GM18498 (cell line): ENCODE measurements around the gene ZFAND3.

ENCODE experiments used
- ATAC-seq: cut with Tn5 transposase; IDR thresholded peaks from one replicate; pipeline ENCODE4 v1.9.1; 2021; ENCODE audit warnings: mild to moderate bottlenecking, moderate library complexity; ENCODE audit not compliant: unreplicated experiment

Gene ZFAND3

DNA sequence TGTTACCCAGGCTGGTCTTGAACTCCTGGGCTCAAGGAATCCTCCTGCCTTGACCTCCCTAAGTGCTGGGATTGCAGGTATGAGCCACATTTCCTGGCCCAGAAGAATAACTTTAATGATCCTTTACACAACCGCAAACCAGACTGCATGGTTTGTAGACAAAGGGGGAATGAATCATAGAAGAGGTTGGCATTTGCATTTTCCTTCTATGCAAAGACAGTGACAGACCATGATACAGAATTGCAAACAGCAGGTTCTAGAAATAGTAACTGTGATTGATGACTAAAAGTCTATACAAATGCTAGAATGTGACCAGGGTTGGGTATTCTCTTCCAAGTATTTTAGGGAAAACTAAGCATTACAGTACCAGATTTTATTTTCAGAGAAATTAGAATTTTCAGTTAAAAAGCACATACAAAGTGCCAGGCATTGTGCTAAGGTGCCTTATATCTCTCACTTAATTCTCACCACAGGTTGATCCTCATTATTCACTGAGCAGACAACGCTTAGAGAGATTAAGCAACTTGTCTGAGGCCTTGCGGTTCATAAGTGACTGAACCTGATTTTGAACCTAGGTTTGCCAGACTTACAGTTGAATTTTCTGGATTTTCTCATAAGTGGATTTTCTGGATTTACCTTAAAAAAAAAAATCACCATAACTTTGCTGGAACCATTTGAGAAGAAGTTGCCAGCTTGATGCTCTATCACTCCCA, 146.6 kb downstream of the ZFAND3 start:
- ATAC-seq, result peak; percentile 48

- no peak for ATAC-seq
These were observed 147.3 kb downstream of the ZFAND3 start for GRCh38 chr6:37966801-37967200.

GRCh38 chr6:37967651-37968050, 148.1 kb downstream of the ZFAND3 start:
- ATAC-seq, result no peak

GRCh38 chr6:37971266-37971665, 151.7 kb downstream of the ZFAND3 start:
- no peak for ATAC-seq

GRCh38 chr6:37971711-37972390, 152.3 kb downstream of the ZFAND3 start:
- ATAC-seq, result no peak

DNA sequence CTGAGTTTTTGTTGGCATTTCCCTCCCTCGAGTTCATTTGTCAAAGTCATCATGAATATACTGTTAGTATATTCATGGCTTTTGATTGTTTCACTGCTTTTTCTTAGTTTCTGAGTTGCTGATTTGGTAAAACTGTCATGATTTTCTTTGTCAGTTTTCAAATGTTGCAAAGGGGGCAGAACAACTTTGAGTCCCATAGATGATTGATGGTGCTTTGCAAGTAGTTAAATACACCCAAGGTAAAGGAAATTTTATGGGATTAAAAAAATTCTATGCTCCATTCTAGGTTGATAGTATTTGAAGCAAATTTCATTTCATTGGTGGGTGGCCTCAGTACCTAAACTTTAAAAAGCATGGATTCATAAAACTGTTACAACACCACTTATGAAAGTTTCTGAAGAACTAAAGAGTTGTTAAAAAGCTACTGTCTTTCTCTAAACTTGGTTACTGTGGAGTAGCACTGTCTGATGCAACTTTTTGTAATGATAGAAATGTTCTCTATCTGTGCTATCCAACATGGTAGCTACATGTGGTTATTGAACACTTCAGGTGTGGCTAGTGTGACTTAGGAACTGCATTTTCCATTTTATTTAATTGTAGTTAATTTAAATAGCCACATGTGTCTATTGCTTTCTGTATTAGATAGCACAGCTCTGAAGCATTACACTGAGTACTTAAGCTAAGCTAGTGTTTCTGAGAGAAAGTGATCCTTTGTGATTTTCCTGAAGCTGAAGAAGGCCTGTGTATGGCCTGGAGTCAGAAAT, 153.6 kb downstream of the ZFAND3 start:
- ATAC-seq, result no peak

- no peak for ATAC-seq
These were observed 154.9 kb downstream of the ZFAND3 start for GRCh38 chr6:37974381-37974780.

- ATAC-seq, result no peak
These were observed 155.4 kb downstream of the ZFAND3 start for GRCh38 chr6:37974943-37975342.

DNA sequence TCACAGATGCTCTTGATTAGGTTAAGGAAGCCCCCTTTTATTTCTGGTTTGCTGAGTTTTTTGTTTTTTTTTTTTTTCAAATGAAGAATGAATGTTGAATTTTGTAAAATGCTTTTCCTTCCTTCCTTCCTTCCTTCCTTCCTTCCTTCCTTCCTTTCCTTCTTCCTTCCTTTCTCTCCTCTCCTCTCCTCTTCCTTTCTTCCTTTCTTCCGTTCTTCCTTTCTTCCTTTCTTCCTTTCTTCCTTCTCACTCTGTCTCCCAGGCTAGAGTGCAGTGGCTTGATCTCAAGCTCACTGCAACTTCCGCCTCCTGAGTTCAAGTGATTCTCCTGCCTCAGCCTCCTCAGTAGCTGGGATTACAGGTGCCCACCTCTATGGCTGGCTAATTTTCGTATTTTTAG, 158.2 kb downstream of the ZFAND3 start:
- no peak for ATAC-seq

GRCh38 chr6:37979392-37980221, 160.1 kb downstream of the ZFAND3 start:
- ATAC-seq, result no peak

- no peak for ATAC-seq
These were observed 160.7 kb downstream of the ZFAND3 start for GRCh38 chr6:37980222-37980595.

GRCh38 chr6:37981626-37982025, 162.1 kb downstream of the ZFAND3 start:
- ATAC-seq, result no peak

- no peak for ATAC-seq
These were observed 162.8 kb downstream of the ZFAND3 start for GRCh38 chr6:37982317-37982716.

DNA sequence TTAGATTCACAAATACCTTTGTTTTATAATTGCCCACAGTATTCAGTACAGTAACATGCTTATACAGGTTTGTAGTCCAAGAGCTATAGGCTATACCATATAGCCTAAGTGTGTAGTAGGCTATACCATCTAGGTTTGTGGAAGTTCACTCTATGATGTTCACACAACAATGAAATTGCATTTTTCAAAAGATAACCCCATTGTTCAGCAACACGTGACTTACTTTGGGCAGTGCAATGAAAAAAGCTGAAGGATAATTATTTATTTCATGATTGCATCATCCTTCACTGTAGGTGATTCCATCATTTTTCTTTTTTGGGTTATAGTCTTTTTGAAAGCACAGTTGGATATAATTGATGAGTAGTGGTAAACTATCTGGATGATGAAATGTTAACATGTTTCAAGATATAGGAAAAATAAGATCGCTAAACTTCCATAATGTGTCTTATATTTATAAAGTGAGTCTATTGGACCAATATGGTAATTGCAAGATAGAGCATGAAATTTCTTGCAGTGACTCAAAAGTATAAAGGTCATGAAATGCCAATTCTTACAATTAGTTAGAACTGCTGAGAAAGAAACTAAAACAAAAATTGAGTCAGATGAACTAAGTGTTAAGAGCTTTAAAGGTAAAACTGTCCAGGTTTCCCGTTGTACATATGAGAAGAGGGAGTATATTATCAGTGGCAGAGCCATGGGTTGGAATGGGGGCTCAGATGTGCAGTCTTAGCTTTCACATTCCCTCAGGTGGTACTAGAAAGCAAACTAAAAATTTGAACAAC, 164.4 kb downstream of the ZFAND3 start:
- no peak for ATAC-seq

DNA sequence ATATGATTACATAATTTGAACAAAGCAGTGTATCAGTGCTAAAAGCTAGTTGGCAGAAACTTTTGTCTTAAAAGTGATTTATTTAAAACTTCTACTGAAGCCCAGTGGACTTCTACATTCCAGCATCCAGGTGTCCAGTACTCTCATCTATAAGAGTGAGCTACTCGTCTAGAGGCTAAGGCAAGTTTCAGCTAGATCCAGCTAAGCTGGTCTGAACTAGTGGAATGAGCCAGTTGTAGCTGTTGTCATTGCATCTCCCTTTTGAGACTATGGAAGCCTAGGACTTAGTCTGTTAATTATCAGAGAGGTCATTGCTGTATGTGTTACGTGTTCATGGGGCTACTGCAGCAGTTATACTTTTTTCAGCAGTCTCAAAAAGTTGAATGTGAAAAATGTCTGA, 165.1 kb downstream of the ZFAND3 start:
- ATAC-seq, result no peak

GRCh38 chr6:37985355-37985754, 165.8 kb downstream of the ZFAND3 start:
- ATAC-seq, result no peak

DNA sequence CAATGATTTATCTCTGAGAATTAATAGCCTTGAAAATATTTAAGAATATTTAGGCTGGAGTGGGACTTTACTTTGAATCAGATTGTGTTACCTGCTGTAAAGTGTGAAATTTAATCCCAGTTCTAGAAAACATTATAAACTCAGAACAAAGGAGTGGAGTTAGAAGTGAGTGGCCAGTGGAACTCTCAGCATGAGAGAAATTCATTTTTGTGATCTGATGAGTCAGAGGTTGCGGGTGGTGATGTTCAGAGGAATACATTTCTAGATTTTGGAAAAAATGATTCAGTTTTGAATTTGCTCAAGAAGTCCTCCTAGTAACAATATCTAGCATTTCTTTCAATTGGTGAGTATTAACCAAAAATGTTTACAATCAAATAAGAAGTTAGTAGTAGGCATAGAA, 167.5 kb downstream of the ZFAND3 start:
- ATAC-seq, result no peak

GRCh38 chr6:37987559-37987958, 168.0 kb downstream of the ZFAND3 start:
- no peak for ATAC-seq

- no peak for ATAC-seq
These were observed 168.6 kb downstream of the ZFAND3 start for GRCh38 chr6:37988127-37988526.

DNA sequence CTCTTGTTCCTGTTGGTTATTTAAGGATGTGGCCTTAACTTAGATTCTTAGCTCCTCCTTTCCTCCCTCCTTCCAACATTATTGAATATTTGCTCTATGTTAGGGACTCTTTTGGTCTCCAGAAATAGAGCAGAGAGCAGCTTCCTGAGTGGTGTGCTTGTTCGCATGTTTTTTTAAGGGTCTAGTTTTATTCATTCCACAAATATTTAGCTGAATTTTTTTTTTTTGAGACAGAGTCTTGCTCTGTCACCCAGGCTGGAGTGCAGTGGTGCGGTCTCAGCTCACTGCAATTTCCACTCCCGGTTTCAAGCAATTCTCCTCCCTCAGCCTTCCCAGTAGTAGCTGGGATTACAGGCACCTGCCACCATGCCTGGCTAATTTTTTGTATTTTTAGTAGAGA, 169.2 kb downstream of the ZFAND3 start:
- ATAC-seq, result no peak
